HG03442 (cell line): Measurements from ENCODE around the gene DNAJB8.

Experiments used
- ATAC-seq: cut with Tn5 transposase; IDR thresholded peaks from one replicate; pipeline ENCODE4 v1.9.1; 2021; ENCODE audit warnings: mild to moderate bottlenecking, moderate library complexity; ENCODE audit not compliant: unreplicated experiment

DNAJB8 gene

DNA sequence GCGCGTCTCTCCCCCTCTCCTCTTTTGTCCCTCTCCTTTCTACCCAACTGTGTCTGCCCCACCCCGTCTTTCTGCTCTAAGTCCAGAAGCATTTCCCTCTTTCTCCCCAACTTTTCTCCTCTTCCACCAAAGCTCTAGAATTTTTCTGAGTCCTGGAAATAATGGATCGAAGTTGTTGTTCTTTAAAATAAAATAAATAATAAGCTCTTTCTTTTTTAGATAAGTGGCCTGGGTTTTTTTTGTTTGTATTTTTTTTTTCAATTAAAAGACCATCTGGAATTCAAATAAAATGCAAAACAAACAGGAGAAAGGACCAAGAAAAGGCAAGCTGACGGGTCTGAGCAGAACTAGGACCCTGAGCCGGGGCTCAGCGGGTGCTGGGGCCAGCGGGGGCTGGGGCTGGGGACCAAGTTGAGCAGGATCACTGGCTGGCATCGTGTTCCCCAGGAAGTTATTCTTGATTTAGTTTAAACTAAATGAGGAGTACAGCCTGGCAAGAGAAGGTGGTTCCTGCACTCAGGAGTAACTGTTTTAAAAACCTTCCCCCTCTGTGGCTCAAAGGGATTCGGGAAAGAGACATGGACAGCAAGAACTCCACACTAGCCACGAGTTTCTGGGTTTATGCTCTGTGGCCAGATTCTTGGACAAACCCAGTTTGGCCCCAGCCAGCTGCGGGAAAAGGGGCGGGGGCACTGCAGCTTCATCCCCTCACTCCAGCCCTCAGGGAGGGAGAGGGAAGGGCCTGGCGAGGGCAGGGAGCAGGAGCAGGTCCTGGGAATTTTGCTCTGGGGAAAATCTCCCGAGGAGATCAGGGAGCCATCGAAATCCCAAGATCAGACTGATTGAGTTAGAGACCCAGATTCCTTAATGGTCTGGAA lies 18.0 kb upstream of the DNAJB8 start:
- no peak for ATAC-seq

DNA sequence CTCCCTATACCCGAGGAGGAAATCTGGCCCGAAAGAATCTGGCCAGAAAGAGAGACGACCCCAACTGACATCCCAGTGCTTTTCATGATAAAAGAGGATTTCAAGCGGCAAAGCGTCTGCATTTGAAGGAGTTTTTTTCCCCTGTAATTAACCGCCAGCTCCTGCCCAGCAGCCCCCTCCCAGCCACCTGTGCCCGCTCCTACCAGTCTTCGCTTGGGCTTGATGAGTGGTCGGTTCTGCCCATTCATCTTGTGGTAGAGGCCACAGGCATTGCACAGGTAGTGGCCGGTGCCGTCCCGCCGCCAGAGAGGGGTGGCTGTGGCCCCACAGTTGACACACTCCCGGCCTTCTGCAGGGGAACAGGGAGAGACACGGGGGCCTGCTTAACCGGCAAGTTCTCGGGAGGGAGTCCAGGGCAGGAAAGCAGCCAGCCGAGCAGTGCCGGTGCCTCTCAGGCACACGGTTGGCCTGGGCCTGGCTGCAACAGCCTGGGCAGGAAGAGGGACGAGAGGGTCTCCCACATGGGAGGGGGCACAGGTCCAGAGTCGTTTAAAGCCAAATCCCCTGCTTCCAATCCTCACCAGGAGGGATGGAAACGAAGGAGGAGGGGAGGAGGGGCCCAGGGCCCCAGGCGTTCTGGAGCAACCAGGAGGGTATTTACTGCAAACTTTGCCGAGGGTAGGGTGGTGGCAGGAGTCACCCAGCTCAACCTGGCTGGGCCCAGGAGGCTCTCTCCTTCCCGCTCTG lies 17.1 kb upstream of the DNAJB8 start:
- no peak for ATAC-seq

DNA sequence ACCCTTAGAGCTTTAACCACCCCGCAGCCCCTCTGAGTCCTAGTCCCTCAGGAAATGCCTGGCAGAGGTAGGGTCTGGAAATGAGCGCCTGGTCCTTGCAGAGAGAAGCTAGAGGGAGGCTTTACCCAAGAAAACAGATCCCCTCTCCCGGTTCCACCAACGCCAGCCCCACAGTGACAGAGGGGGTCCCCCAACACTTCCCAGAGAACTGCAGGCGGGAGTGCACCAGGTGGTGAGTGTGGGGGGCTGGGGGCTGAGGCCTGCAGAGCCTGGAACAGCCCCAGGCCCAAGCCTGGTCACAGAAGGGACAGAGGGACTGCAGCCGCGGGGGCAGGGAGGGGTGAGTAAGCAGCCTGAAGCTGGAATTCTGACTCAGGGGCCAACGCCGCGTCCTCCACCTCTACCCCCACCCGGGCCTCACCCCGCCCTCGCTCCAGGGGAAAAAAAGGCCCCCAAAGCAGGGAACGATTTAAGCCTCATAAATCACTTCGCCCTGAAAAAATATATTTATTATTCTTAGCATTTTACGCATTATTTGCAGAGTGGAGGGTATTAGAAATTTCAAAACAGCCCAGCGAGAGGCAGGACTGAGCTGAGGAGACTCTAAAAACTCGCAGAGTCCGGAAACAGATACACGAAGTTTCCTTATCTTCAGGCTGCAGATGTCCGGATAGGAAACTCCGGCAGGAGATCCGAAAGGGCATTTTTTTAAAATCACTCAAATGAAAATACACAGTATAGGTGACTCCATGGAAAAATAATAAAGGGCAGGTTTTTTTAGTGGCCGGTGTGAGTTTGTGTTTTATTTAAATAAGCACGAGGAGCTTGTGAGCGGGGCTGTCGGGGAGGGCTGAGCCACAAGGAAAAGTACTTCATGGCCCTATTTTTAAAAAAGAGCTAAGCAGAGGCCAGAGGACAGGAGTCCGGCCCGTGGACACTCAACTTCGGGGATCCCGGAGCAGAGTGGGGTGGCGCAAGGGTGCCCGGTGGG lies 16.3 kb upstream of the DNAJB8 start:
- no peak for ATAC-seq

DNA sequence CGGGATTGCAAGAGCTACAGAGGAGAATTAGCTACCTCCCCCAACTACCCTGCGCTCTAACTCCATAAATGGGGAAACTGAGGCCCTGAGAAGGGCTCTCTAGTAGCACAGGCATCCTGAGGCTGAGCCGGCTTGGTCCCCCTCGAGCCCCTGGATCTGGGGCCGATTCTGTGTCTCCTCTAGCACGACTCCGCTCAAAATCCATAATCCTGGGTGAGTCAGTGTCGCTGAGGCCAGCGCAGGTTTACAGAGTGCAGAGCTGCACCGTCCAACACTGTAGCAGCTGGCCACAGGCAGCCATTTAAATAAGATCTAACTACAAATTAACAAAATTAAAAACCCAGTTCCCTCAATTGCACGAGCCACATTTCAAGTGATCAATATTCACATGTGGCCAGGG lies 15.5 kb upstream of the DNAJB8 start:
- ATAC-seq = no peak

DNA sequence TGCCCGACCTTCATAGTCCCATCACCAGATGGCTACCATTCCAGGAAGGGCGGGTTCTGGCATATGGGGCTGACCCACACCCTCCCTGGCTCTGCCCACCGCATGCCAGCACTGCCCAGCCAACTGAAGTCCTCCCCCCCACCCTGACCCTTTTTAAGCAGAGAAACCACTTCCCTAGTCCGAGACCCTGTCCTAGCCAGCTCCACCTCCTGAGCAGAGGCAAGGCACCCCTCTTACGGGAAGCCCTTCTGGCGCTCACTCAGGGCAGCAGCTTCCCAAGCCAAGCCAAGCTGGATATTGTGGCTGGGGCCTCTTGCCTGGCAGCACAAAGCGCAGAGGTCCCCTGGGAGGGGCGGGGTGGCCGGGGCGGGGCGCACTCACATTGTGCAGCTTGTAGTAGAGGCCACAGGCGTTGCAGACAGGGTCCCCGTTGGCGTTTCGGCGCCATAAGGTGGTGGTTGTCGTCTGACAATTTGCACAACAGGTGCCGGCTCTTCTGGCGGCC lies 14.8 kb upstream of the DNAJB8 start:
- ATAC-seq = no peak

DNA sequence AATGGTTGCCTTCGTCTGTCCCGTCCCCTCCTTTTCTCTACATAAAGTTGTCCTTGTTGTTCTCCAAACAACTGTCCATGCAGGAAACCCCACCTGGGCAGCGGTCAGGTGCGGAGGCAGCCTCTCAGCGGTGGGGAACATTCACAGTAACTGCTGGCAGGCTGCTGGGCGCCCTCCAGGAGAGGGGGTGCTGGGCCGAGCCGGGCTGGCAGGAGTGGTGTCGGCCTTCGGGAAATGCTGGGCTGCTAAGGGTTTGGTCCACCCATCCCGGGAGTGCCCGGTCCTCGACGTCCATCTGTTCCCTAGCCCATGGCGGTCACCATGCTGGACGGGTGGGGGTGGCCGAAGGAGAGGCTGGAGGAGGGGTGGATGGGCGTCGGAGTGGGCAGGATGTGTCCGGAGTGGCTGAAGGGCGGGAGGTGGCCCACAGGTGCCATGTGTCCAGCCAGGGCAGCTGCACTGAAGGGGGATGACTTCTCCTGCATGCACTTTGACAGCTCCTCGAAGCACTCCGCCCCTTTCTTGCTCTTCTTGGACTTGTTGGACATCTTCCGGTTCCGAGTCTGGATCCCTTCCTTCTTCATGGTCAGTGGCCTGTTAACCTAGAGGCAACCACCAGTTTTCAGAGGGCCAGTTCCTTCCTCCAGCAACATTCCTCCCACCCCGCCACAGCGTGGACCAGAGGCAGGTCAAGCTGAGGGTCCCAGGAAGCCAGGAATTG lies 14.2 kb upstream of the DNAJB8 start:
- no peak for ATAC-seq

DNA sequence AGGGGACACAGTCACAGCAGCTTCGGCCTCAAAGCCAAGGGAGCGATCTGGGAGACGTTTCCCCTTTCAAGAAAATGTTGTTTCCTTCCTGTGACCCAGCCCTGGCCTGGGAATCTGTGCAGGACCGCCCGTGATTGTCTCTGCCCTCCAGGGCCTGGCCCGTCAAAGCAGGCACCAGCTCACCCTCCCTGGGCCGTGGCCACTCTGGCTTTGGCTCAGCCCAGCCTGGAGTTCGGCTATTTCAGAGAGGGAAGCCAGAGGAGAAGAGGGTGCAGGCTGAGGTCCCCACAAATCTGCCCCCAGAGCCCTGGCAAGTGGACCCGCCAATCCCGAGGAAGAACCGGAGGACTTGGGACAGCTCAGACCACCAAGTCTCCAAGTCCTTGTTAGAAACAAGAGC lies 13.6 kb upstream of the DNAJB8 start:
- ATAC-seq = no peak

DNA sequence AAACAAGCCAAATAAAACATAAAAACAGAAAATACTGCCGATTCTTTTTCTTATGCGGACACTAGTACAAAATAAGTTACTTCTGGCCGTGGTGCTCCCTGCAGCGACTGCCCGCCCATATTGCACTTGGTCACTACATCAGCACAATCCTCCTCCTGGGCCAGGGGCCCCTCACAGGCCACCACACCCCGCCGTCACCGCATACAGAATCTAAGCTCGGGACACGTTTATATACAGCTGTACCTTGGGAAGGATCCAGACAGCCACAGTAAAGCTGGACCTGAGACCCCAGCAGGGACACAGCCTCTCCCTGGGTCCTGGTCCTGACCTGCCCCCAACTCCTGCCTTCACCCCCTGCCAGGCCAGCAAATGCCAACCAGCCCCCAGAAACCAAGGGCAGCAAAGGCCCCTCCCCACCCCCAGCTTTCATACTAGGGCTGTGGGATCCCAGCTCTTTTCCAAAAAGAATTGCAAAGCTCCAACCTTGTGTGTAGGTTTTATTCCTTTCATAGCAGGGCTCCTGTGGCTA lies 12.9 kb upstream of the DNAJB8 start:
- no peak for ATAC-seq

DNA sequence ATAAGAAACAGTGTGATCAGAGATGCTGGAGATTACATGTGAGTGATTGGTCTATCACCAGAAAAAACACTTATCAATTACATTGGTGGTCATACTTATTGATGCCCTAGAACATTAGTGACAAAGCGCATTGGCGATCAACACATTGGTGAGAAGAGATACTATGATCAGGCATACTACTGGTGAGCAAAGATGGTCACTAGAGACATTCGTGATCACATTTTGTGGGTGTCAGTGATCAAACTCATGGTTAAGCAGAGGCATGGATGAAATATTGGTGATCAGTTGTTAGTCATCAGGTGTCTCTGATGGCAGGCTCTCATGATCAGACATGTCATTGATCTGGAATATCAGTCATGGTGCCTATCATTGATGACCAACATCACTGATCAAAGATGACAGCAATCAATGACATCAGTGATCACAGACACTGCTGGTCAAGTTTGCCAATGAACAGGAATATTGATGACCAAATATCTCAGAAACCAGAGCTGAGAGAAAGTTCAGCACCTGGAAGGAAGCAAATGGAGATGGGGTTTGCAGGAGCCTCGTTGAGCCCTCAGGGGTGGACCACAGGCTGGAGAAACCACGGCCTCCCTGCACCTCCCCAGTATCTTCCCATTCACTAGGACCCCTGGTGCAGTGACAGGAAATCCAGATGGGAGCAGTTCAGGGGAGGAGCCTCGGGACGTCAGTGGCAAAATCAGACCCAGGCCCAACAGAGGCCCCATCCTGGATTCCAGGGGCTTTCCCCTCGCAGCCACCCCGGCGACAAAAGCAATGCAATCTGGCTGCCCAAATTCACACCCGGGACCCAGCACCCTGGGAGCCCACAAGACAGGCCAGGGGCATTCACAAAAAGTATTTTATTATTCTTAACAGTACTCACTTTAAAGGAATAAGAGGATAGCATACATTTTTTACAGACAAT lies 12.2 kb upstream of the DNAJB8 start:
- ATAC-seq = no peak

DNA sequence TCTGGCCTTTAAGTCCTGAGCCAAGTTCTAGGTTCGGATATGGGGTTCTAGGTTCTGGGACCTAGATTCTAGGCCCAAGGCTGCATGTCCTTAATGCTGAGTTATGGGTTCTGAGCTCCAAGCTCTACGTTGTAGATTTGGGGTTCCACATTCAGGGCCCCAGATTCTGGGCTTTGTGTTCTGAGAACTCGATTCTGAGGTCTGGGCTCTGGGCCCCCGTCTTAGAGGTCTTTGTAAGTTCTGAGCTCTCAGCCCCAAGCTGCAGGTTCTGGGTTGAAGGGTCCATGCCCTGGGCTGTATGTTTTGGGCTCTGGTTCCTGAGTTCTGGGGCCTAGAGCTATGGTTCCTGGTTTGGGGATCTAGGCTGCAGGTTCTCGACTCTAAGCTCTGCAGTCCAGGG lies 10.0 kb upstream of the DNAJB8 start:
- no peak for ATAC-seq

DNA sequence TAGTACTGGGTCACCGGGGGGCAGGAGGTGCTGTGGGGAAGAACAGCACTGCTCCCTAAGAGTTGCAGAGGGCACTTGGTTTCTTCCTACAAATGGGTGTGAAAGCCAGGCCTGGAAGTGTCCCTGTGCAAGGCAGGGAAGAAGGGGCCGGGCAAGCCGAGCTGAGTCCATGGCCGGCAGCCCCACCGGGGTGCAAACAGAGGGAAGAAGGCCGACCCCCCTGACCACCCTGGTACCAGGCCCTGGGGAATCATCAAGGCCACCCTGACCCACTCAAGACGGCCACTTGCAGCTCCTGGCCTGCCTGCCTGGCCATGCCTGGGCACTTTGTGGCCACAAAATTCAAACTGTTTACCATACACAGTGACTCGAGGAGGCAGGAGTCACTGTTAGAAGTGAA lies 8.7 kb upstream of the DNAJB8 start:
- no peak for ATAC-seq

DNA sequence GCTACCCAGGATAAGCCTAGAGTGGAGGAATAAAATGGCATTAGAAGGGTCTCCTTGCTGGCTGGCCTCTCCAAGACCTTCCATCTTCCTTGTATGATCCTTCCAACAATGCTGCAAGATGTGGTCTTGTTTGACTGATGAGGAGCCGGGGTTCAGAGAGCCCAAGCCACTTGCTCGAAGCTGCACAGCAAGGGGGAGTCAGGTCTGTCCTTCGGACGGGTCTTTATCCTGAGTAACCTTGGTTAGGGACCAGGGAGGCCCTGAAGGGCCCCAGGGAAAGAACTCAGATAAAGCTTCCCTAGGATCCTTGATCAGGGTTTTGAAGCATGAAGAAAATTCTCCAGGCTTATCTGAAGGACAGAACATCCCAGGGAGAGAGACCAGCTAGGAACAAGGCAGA lies 7.0 kb upstream of the DNAJB8 start:
- no peak for ATAC-seq

DNA sequence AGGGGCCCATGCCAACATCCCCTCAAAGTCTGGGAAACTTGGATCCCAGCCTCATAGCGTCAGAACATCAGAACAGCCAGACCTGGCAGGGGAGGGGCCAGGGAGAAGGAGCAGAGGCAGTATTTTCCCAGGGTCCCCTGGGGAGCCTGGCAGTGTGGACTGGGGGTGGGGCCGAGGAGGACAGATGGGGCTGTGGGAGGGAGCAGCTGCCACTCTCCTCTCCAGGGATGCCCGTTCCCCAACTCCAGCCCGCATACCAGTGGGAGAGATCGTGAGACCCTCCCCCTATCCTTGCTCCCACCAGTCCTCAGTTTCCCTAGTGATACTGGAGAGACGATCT lies 6.5 kb upstream of the DNAJB8 start:
- no peak for ATAC-seq

DNA sequence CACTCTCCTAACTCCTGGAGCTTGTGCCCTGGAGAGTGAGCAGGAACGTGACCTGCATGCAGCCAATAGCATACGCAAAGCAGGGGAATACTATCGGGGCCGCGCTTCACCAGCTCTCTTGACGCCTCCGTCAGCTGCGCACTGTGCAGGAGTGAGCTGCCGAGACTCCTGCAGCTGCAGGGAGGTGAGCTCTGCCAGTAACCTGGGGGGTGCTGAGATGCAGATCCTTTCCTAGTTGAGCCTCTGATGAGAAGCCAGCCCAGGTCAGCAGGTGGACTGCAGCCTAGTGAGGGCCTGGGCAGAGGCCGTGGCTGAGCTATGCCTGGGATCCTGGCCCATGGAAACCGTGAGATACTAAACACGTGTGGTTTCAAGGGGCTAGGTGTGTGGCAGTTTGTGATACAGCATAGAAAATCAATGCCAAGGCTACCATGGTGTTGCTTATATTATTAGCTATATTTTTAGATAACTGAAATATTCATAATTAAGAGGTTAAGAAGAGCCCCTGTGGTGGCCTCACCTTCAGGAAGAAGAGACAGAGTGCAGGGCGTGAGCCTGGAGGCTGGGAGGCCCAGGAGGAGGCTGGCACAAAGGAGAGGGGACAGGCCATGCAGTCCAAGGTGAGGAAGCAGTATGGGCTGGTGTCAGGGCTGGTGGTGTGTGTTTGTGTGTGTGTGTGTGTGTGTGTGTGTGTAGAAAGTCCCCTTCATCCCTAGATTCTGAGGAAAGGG lies 5.9 kb upstream of the DNAJB8 start:
- ATAC-seq = no peak

DNA sequence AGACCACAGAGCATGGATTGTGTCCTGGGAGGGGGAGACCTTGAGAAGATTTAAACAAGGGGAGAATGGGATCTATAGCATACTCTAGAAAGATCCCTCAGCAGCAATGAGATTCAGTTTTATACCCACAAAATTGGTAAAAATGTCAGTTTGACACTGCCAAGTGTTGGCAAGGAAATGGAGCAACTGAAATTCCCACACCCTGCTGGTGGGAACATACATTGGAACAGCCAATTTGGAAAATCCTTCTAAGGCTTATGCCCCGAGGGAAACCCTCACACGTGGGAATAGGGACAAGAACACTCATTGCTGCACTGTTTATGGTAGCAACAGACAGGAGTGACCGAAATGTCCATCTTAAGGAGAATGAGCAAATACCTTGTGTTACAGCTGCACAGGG lies 5.0 kb upstream of the DNAJB8 start:
- ATAC-seq = no peak

DNA sequence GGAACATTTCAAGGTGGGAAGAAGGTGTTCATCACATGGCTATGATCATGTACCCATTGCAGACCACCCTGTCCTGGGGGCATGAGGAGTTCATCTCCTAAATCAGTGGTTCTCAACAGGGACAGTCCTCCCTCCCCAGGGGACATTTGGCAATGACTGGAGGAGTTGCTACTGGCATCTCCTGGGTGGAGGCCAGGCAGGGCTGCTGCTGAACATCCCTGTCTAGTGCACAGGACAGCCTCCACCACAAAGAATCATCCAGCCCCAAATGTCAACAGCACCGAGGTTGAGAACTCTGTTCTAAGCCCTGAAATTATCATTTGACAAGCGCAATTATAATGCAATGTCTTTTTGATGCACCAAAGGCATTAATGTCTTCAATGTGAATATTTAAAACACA lies 4.4 kb upstream of the DNAJB8 start:
- no peak for ATAC-seq

DNA sequence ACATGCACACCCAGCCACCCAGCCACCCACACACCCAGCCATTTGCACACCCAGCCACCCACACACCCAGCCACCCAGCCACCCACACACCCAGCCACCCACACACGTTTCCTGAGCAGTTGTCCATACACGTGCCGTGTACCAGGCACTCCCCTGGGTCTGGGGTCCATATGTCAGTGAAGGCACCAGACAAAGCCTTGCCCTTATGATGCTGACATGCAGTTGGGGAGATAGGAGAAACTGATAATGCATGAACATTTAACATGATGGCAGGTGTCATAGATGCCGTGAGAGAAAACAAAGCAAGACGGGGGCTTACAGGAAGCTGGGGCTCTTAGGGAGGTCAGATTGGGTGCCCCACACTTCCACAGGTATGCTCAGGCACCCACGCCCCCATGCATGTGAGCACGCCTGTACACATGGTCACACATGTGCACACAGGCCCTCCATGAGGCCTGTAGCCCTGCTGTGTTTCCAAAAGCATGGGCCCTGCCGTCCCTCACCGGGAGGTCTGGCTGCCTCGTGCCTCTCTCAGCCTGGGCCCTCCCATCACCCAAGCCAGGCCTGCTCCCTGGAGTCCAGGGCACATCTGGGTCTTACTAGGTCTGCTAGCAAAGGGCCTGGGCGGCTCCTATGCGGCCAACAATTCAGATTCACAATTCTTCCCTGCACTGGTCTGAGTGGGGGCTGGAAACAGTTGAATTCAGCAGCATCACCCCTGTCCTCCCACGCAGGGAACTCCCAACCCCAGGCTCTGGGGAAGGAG lies 3.6 kb upstream of the DNAJB8 start:
- no peak for ATAC-seq

DNA sequence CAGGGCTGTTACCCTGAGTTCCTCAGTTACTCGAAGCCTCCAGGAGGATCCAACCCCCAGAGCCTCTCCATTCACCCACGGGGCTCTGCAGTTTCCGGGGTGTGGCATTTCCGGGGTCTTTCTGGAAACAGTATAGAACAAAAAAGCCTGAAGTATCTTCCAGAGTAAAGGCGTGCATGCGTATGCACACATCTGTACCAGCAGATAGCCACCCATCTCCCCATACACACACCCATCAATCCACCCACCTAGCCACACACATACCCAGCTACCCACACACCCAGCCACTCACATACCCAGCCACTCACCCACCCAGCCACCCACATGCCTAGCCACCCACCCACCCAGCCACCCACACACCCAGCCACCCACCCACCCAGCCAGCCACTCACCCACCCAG lies 2.9 kb upstream of the DNAJB8 start:
- no peak for ATAC-seq
